NOMO-1 treated with dmso at 0.1 percent for 144 hours (cell line): ENCODE measurements around the gene WWOX.

Experiments
- DNase-seq: peaks from one replicate; lab custom pipeline; 2025; ENCODE audit not compliant: unreplicated experiment; lab: John Stamatoyannopoulos, UW

The WWOX gene

GRCh38 chr16:78815713-78816112 is 716.3 kb downstream of the WWOX start:
- DNase-seq = no peak

- no peak for DNase-seq
Measured at GRCh38 chr16:78816499-78817195, 717.2 kb downstream of the WWOX start.

GRCh38 chr16:78817200-78817739 is 717.8 kb downstream of the WWOX start:
- DNase-seq = no peak

- DNase-seq = no peak
Measured at GRCh38 chr16:78821335-78821734, 721.9 kb downstream of the WWOX start.

DNA sequence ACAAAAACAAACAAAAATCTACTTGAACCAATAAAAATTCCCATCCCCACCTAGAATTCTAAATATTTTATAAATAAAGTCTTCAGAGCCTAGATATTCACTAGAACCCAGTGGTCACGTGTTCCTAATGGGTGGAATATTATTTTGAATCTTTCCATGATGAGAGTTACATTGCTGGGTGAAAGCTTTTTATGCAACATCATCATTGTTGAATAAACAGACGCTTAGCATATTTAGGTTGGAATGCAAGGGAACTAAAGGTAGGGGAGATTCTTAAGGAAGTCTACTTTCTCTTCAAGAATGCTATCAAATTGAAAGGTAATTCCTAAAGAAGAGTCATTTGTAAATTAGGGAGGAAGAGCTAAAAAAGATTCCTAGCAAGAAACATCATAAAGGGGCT is 723.1 kb downstream of the WWOX start:
- no peak for DNase-seq

DNA sequence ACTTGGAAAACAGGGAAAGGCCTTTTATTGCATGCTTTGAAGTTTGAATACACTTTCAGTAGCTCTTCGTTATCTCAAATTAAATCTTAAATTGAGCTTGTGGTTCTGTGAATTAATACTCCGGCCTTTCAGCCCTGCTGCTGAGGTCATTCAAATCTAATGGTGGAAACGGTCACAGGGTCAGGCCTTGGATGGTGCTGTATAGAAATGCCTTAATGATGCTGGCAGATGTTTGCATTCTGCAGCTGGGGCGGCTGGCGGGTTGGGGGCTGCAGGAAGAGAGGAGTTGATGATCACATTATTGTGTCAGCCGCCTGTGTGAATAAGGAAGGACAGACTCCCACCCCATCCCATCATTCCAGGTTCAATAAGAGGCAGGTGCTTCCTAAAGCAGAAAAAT is 723.6 kb downstream of the WWOX start:
- DNase-seq = no peak

- DNase-seq = no peak
Measured at GRCh38 chr16:78829280-78829679, 729.8 kb downstream of the WWOX start.

GRCh38 chr16:78830599-78830998 is 731.1 kb downstream of the WWOX start:
- no peak for DNase-seq

DNA sequence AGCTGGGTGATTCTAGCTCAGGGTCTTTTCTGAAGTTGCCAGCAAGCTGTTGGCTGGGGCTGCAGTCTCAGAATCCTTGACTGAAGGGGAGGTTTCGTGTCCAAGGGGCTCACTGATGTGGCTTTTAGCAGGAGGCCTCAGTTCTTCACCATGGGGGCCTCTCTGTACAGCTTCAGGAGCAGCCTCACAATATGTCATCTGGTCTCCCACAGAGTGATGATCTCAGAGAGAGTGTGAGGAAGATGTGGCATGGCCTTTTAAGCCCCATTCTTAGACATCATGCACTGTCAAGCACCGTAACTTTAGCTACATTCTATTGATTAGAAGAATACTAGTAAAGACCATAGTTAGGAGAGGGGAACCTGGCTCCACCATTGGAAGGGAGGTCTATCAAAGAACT is 732.6 kb downstream of the WWOX start:
- no peak for DNase-seq

GRCh38 chr16:78836802-78837491 is 737.5 kb downstream of the WWOX start:
- no peak for DNase-seq

DNA sequence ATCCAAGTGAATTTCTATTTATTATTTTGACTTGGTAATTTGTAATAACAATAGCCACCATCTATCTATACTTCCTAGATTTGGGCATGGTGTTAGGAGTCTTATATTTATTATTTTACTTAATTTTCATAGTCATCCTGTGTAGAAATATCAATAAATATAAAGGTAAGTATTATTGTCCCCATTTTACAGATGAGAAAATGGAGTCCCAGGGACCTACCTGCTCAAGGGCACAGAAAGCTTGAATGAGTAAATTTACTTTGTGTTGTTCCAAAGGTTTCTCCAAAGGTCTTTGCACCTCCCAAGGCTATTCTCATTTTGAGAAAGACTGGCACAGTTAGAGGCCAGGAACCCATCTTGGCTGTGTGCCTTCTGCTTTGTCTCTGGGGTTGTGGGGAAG is 738.3 kb downstream of the WWOX start:
- no peak for DNase-seq

DNA sequence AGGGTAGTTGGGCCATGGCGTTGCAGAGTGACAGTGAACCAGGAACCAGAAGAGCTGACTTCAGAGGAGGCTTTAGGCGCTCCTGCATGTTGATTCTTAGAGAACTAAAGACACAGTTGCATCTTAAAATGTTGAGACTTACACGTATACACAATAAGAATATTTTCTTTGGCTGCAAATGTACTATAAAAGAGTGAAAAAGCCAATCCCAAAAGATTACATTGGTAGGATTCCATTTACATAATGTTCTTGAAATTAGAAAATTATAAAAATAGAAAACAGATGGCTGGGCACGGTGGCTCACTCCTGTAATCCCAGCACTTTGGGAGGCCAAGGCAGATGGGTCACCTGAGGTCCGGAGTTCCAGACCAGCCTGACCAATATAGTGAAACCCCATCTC is 738.8 kb downstream of the WWOX start:
- no peak for DNase-seq

DNA sequence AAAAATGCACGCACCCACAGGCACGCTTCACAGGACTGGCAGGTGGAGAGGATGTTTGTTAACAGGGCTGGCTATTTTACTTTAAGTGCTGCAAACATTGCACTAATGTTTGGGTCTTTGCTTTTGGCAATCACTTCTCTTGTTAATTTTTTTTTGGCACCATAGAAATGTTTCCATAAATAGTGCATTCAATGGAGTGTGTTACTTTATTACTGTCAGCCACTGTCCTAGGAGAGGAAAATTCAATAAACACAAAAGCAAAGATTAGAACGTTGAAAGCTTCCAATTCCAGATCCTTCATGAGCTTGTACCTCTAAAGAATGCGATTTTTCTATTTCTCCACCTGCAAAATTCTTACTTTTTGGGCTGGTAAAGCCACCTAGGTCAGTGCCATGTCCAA is 743.5 kb downstream of the WWOX start:
- DNase-seq = no peak

DNA sequence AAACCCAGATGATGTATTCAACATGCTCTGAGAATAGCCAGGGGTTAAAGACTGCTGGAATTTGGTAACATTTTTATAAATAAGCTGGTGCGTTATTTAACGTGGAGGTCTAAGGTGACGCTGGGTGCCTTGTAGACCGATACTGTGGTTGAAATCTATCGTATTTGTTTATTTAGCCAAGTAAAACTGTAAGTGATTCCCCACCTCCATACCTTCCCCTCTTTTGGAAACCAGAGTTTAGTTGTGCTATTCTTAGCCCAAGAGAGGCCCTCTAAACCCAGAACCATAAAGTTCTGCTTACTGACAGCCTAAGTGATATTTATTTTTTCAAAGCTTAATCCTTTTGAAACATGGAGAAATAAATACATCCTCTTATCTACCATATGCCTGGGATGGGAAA is 744.5 kb downstream of the WWOX start:
- no peak for DNase-seq

GRCh38 chr16:78844682-78845081 is 745.2 kb downstream of the WWOX start:
- DNase-seq = no peak

DNA sequence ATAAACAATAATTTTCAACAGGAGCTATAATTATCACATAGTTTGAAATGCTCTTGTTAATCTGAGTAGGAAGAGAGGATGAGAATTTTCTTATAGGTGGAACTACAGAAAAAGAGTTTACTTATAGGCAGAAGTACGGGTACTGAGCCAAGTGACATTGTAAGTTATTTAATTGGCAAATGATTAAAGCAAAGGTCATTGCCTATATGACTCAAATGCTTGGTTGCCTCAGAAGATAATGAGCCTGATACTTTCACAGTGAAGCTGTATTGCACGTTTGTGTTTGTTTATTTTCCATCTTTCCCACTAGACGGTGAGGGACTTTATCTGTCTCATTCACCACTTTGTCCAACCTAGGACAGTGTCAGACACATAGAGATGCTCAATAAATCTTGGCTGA is 751.8 kb downstream of the WWOX start:
- DNase-seq = no peak

- no peak for DNase-seq
Measured at GRCh38 chr16:78852081-78852635, 752.7 kb downstream of the WWOX start.

DNA sequence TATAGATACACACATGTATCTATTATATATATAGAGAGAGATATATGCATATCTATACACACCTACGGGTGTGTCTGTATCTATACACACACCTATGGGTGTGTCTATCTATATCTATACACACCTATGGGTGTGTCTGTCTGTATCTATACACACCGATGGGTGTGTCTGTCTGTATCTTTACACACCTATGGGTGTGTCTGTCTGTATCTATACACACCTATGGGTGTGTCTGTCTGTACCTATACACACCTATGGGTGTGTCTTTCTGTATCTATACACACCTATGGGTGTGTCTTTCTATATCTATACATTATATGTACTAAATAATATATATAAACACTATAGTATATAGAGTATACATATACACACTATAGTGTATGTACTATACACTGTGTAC is 762.6 kb downstream of the WWOX start:
- DNase-seq = no peak

DNA sequence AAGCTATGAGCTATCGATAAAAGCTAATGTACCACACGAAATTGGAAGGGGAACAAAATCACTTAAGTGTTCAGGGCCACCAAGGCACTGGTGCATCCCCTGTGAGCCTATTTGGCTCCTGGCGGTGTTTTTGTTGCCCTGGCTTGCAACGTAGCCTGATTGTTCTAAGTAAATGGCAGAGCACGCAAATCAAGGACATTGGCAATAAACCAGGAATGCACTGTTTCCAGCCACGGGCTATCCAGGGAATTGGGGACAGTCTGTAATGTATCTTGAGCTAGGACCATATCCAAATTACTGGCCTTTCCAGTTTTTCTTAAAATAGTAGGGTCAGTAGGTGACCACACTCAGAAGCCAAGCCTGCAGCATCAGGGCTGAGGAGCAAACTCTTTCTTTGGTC is 767.1 kb downstream of the WWOX start:
- DNase-seq = no peak

GRCh38 chr16:78869492-78869891 is 770.0 kb downstream of the WWOX start:
- DNase-seq = no peak

DNA sequence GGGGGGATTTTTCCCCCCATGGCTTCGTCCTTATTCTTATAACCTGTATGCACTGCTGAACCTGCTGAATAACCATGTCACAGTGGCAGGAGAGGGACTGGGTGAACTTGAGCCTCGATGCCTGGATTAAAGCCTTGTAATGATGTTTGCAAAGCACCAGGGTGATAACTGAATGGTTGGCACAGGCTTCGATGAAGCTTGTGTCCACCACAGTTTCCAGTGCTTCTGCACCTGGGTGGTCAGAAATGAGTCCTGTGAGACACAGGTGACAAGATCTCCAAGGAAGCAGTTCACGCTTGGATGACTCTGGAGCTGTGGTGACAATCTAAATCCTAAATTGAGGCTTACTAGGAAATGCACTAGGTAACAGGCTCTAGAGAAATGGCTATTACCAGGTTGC is 771.8 kb downstream of the WWOX start:
- no peak for DNase-seq

DNA sequence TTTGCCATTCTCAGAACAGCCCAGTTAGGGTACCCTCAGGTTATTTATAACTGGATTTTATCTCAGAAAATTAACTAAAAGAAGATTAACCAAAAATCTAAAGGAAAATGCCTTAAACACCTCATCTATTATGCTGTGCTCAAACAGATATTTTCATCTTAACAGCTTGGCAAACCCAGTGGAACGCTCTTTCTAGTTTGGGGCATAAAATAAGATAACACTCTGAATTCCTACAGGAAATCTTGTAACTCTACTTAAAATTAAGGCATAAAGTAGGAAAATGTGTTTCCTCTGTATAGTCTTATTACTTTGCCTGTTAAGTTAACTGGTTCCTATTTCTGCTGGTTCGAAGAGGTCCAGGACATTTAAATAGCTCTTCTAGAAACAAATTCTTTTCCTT is 777.2 kb downstream of the WWOX start:
- DNase-seq = no peak
